GM23338 (cell line): Measurements from ENCODE around the gene INSL4. TPM values are rescaled to one million over a fixed set of nuclear protein-coding genes. Genes with fewer than 3 reads are reported as not detected.

Experiments
- ATAC-seq: fragments of 200-7000 bp; cut with Tn5 transposase; 3 replicates; pipeline ENCODE4 v1.9.1; 2020
- DNase-seq: peaks from one replicate; pipeline ENCODE4 v3.0.0-alpha.2; 2015; ENCODE audit warnings: low spot score
- H2AFZ ChIP-seq: fragments of 200-600 bp; sonication (generic); 2 replicates; pipeline ENCODE4 v1.8.0; 2016; ENCODE audit warnings: antibody characterized with exemption, mild to moderate bottlenecking, moderate library complexity
- H3F3A ChIP-seq: fragments of 200-600 bp; sonication (generic); replicated peaks from 2 replicates; pipeline ENCODE4 v1.8.0; 2017; ENCODE audit warnings: antibody characterized with exemption, mixed run types, low read depth
- H3K27ac ChIP-seq: fragments of 200-600 bp; sonication (generic); 2 replicates; pipeline ENCODE4 v1.6.1; 2016; ENCODE audit warnings: low read depth
- H3K27me3 ChIP-seq: fragments of 200-600 bp; sonication (generic); 2 replicates; pipeline ENCODE4 v1.8.0; 2016; ENCODE audit warnings: mild to moderate bottlenecking, mixed run types, moderate library complexity; ENCODE audit not compliant: insufficient read depth
- H3K36me3 ChIP-seq: fragments of 200-600 bp; sonication (generic); 2 replicates; pipeline ENCODE4 v1.8.0; 2016; ENCODE audit warnings: mild to moderate bottlenecking; ENCODE audit not compliant: insufficient read depth
- H3K4me1 ChIP-seq: fragments of 200-600 bp; sonication (generic); 2 replicates; pipeline ENCODE4 v1.8.0; 2016; ENCODE audit warnings: mild to moderate bottlenecking, moderate library complexity; ENCODE audit not compliant: insufficient read depth
- H3K4me2 ChIP-seq: fragments of 200-600 bp; sonication (generic); 2 replicates; pipeline ENCODE4 v1.7.1; 2017; ENCODE audit warnings: mixed run types
- H3K4me3 ChIP-seq: fragments of 200-600 bp; sonication (generic); 2 replicates; pipeline ENCODE4 v1.6.1; 2016; ENCODE audit warnings: mixed run types
- H3K79me2 ChIP-seq: fragments of 200-600 bp; sonication (generic); replicated peaks from 2 replicates; pipeline ENCODE4 v1.8.0; 2017; ENCODE audit warnings: mild to moderate bottlenecking; ENCODE audit not compliant: insufficient read depth
- H3K9me2 ChIP-seq: fragments of 200-600 bp; sonication (generic); 2 replicates; pipeline ENCODE4 v1.8.0; 2017; ENCODE audit not compliant: insufficient read depth
- H4K20me1 ChIP-seq: fragments of 200-600 bp; sonication (generic); replicated peaks from 2 replicates; pipeline ENCODE4 v1.8.0; 2017; ENCODE audit warnings: mild to moderate bottlenecking; ENCODE audit not compliant: insufficient read depth
- H3K27ac Mint-ChIP-seq: 2 replicates; pipeline ENCODE4 v1.8.0; 2020; ENCODE audit warnings: inconsistent platforms, mild to moderate bottlenecking, moderate library complexity, mixed read lengths
- H3K27me3 Mint-ChIP-seq: 3 replicates; pipeline ENCODE4 v1.8.0; 2022; ENCODE audit warnings: low read depth, mild to moderate bottlenecking, moderate library complexity, mixed read lengths, inconsistent platforms; ENCODE audit not compliant: insufficient read depth, poor library complexity
- H3K36me3 Mint-ChIP-seq: 3 replicates; pipeline ENCODE4 v1.8.0; 2021; ENCODE audit warnings: low read depth, mild to moderate bottlenecking, inconsistent platforms, moderate library complexity, mixed read lengths
- H3K4me1 Mint-ChIP-seq: 3 replicates; pipeline ENCODE4 v1.8.0; 2020; ENCODE audit warnings: mild to moderate bottlenecking, inconsistent platforms, mixed read lengths
- H3K4me3 Mint-ChIP-seq: 3 replicates; pipeline ENCODE4 v1.8.0; 2021; ENCODE audit warnings: moderate library complexity, mild to moderate bottlenecking, inconsistent platforms, mixed read lengths
- H3K9me3 Mint-ChIP-seq: 3 replicates; pipeline ENCODE4 v1.8.0; 2020; ENCODE audit warnings: moderate library complexity, mild to moderate bottlenecking, inconsistent platforms, mixed read lengths
- CREB1 ChIP-seq: fragments of 250-450 bp; sonication (Bioruptor Pico); IDR thresholded peaks from 2 replicates; pipeline ENCODE4 v1.5.0; 2020; ENCODE audit warnings: low read depth, mild to moderate bottlenecking, moderate library complexity
- ETS1 ChIP-seq: IDR thresholded peaks from 2 replicates; pipeline ENCODE4 v1.6.1; 2016; ENCODE audit warnings: antibody characterized with exemption
- EZH2phosphoT487 ChIP-seq: fragments of 200-600 bp; sonication (generic); IDR thresholded peaks from one replicate; pipeline ENCODE4 v1.8.1; 2018; ENCODE audit warnings: antibody characterized with exemption; ENCODE audit not compliant: unreplicated experiment
- JUNB ChIP-seq: IDR thresholded peaks from one replicate; pipeline ENCODE4 v1.6.1; 2016; ENCODE audit warnings: antibody characterized with exemption; ENCODE audit not compliant: unreplicated experiment
- ZNF331 ChIP-seq: fragments of 250-450 bp; sonication (Bioruptor Pico); IDR thresholded peaks from 2 replicates; pipeline ENCODE4 v1.5.0; 2020; ENCODE audit warnings: low read depth, mild to moderate bottlenecking, moderate library complexity
- polyA plus RNA-seq: library from polyadenylated mRNA; unstranded; fragments of >200 nt; fragmentation: Nextera tagmentation; extraction: Ambion mirVana; gene quantifications from 2 replicates; pipeline ENCODE4 v1.2.1, GENCODE V29; 2016
- small RNA-seq: library from RNA; depleted of rRNA; stranded (forward); fragments of <200 nt; gene quantifications from one replicate; pipeline ENCODE3, GENCODE V24; 2014; ENCODE audit warnings: low replicate concordance
- total RNA-seq: library from RNA; depleted of rRNA; stranded (reverse); fragments of >200 nt; shearing (Covaris generic); gene quantifications from 2 replicates; pipeline ENCODE4 v1.2.3, GENCODE V29; 2014; rRNA removed

The INSL4 gene
- total and polyA plus RNA-seq, 2 experiments from 2014 or later, result not detected

- Mint-ChIP-seq H3K9me3 (no peaks in the 10 kb centered on the region; the same call in 2 of the 3 replicates), H3K27me3 (no peaks in the 10 kb centered on the region), H3K36me3 (no peaks in the 10 kb centered on the region), H3K4me1 (no peaks in the 10 kb centered on the region), H3K27ac (no peak overlapping the region), H3K4me3 (no peak overlapping the region)
- Histone ChIP-seq H3K4me2 (no peak overlapping the region), H3K36me3 (no peaks in the 10 kb centered on the region), H3K4me1 (peaks cover 3% of the 10 kb centered on the region; the same call in 1 of the 2 replicates), H3K79me2 (no peaks in the 10 kb centered on the region), H3K9me2 (no peaks in the 10 kb centered on the region), H2AFZ (no peak overlapping the region), H3K27me3 (no peaks in the 10 kb centered on the region), H3K27ac (no peak overlapping the region), H3F3A (no peaks in the 10 kb centered on the region), H3K4me3 (no peak overlapping the region), H4K20me1 (no peaks in the 10 kb centered on the region)
- TF ChIP-seq JUNB, result no peak
- TF ChIP-seq ETS1, result no peak
- TF ChIP-seq EZH2phosphoT487, result no peak
- TF ChIP-seq ZNF331 (CRISPR knock-in tag), result no peak
- TF ChIP-seq CREB1 (CRISPR knock-in tag), result no peak
- no peak for ATAC-seq
- DNase-seq, result no peak
These were observed 47.3 kb downstream of the INSL4 start for GRCh38 chr9:5278486-5278885.

Small RNA genes within 50 kb of the gene (small RNA-seq; reads per million reads assigned to genes)
- gene AL133547.1, result not detected

Other genes starting within 250 kb of the INSL4 start
- gene JAK2, start 246.1 kb upstream of the INSL4 start, total RNA-seq, result 1.5 and 3.0 TPM in 2 replicates
- 0.52 and 1.1 TPM in 2 replicates for gene JAK2, start 246.1 kb upstream of the INSL4 start, polyA plus RNA-seq
- not detected in 2 replicates for gene INSL6, start 45.8 kb upstream of the INSL4 start, total RNA-seq
- 0.19 TPM in 1 of 2 replicates, not detected in the other for gene INSL6, start 45.8 kb upstream of the INSL4 start, polyA plus RNA-seq
- 4.0 and 4.7 TPM in 2 replicates for gene RLN2, start 73.3 kb downstream of the INSL4 start, total RNA-seq
- gene RLN2, start 73.3 kb downstream of the INSL4 start, polyA plus RNA-seq, result 9.5 and 10.6 TPM in 2 replicates
- gene RLN1, start 108.5 kb downstream of the INSL4 start, total RNA-seq, result 1.2 TPM in 1 of 2 replicates, not detected in the other
- 3.0 and 3.4 TPM in 2 replicates for gene RLN1, start 108.5 kb downstream of the INSL4 start, polyA plus RNA-seq
- 13.1 and 18.2 TPM in 2 replicates for gene PLGRKT, start 206.5 kb downstream of the INSL4 start, total RNA-seq
- 31.5 and 33.1 TPM in 2 replicates for gene PLGRKT, start 206.5 kb downstream of the INSL4 start, polyA plus RNA-seq
- gene CD274, start 219.1 kb downstream of the INSL4 start, total RNA-seq, result not detected in 2 replicates
- 0.17 TPM in 1 of 2 replicates, not detected in the other for gene CD274, start 219.1 kb downstream of the INSL4 start, polyA plus RNA-seq